IPS-15b (cell line): ENCODE data around the gene ATG2A.

Source experiments
- H3K27me3 ChIP-seq: one replicate; pipeline ENCODE4 v1.6.1; 2013; ENCODE audit warnings: low read length; ENCODE audit not compliant: control insufficient read depth, insufficient read depth
- H3K36me3 ChIP-seq: one replicate; pipeline ENCODE4 v1.6.1; 2013; ENCODE audit warnings: low read length; ENCODE audit not compliant: control insufficient read depth, insufficient read depth
- H3K4me1 ChIP-seq: one replicate; pipeline ENCODE4 v1.6.1; 2013; ENCODE audit warnings: mild to moderate bottlenecking, low read length; ENCODE audit not compliant: control insufficient read depth, insufficient read depth
- H3K4me3 ChIP-seq: one replicate; pipeline ENCODE4 v1.5.1; 2013; ENCODE audit warnings: low read depth, low read length
- H3K9ac ChIP-seq: one replicate; pipeline ENCODE4 v1.6.1; 2013; ENCODE audit warnings: low read depth, mild to moderate bottlenecking, low read length
- H3K9me3 ChIP-seq: one replicate; pipeline ENCODE4 v1.6.1; 2013; ENCODE audit warnings: mild to moderate bottlenecking, low read length; ENCODE audit not compliant: control insufficient read depth, insufficient read depth

ATG2A gene

DNA sequence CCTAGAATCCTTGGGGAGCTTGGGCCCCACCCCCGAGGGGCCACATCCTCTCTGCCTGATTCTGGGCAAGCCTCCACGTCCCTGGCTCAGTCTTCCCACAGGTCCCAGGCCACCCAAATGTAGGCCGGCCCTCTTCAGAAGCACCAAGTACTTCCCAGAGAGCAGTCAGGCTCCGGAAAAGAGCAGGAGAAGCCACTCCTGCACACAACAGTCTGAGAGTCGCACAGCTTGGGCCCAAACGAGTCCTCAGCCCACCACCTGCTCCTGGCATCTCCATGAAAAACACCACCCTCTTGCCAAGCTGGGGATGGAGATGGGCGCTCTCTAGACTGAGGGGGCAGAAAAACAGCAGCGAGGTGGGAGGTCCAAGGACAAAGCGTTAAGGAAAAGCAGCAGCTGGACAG lies 54.0 kb downstream of the ATG2A start:
- H3K36me3 ChIP-seq, result peaks cover 4% of the 10 kb centered on the region
- H3K9me3 ChIP-seq, result no peaks in the 10 kb centered on the region
- no peaks in the 10 kb centered on the region for H3K27me3 ChIP-seq
- no peak overlapping the region for H3K4me3 ChIP-seq
- H3K4me1 ChIP-seq, result no peaks in the 10 kb centered on the region
- H3K9ac ChIP-seq, result no peak overlapping the region

DNA sequence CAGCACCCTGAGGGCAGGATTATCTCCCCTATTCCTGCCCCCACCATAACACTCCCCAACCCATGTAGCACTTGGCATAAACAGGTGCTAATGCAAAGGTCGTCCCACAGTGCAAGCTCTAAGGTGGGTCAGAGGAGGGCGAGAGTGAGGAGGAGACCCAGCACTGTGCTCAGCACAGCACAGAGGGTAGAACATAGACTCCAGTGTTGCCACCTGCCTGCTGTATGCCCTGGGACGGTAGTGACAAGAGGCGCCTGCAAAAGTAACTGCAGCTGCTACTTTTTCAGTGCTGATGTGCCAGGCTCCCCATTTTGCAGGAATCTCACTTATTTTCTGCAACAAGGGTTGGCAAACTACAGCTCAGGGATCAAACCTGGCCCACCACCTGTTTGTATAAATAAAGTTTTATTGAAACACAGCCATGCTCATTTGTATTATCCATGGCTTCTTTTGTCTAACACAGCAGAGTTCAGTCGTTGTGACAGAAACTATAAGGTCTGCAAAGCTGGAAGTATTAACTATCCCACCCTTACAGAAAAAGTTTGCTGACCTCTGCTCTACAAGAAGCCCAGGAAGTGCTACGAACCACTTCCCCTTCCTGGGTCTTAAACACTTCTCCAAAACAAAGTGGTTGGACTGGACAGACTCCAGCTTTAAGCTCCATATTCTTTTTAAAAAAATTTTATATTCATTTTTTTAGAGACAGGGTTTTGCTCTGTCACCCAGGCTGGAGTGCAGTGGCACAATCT lies 55.6 kb downstream of the ATG2A start:
- Histone ChIP-seq H3K36me3 (peaks cover 7% of the 10 kb centered on the region), H3K9me3 (no peaks in the 10 kb centered on the region), H3K27me3 (no peaks in the 10 kb centered on the region), H3K9ac (no peak overlapping the region), H3K4me3 (no peak overlapping the region), H3K4me1 (no peaks in the 10 kb centered on the region)

DNA sequence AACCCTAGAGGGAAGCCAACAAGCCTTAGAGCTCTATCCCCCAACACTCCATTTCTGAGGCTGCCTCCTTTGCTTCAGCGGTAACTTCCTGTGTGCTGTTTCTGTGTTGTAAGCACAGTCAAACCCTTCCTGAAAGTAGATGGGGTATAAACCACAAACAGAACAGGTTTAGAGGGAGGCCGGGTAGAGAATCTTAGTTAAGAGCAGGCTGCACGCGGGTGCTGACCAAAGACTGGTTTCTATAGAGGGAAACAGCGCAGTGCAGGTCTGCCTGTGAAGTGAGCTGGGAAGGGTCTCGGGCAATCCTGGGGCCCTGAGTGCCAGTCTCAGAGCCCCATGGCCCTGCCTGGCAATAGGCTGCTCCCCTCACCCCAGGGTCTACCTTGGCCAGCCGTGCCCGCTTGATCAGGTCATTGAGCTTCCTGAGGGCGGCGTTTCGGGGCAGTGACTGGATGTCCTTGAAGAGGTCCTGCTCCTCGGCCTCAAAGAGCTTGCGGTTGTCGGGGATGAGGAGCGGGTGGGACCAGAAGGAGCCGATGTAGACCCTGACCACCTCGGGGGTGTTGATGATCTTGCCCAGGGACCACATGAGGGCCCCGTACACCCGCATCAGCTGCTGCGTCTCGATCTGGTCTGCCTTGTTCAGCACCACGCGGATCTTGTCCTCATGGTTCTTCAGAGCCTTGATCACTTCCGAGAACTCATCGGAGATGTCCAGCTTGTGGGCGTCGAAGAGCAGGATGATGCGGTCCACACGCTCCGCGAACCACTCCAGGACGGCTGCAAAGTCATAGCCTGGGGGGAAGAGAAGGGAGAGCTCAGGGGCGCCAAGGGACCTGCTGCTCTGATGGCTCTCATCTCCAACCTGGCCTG lies 57.2 kb downstream of the ATG2A start:
- H3K36me3 ChIP-seq, result peaks cover 5% of the 10 kb centered on the region
- no peaks in the 10 kb centered on the region for H3K9me3 ChIP-seq
- H3K27me3 ChIP-seq, result no peaks in the 10 kb centered on the region
- no peak overlapping the region for H3K4me3 ChIP-seq
- no peaks in the 10 kb centered on the region for H3K4me1 ChIP-seq
- no peak overlapping the region for H3K9ac ChIP-seq

DNA sequence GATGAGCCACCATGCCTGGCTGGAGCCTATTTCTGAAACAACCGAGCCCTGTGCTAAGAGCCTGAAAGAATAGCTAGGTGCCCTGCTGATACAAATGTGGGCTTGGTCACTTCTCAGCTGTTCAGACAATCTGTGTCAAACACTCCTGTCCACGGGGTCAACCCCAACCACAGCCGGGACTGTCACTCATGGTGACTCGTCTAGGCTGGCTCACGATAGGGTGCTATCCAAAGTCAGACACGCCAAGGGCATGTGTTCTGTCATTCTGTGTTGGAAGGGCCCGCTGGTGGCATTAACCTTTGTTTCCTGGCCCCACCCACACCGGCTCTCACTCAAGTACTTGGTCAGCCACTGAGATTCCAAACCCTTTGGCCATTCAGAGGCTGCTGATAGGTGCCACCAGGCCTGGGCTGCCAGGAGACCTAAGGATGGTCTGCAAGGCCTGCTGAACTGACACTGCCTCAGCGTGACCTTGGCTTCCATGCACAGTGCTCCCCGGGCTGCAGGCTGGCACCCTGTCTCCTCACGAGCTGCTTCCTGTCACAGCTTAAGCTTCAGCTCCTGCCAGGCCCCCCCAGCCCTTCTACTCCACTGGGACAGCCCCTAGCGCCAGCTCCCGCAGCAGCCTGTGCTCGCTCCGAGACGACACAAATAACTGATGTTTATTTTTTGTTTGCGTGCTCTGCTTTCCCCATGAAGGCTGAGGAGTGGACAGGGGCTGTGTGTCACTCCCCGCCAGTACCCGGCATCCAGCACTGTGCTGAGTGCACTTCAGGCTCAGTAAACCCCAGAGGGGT lies 58.3 kb downstream of the ATG2A start:
- Histone ChIP-seq H3K36me3 (peaks cover 14% of the 10 kb centered on the region), H3K9me3 (no peaks in the 10 kb centered on the region), H3K4me1 (no peaks in the 10 kb centered on the region), H3K9ac (no peak overlapping the region), H3K4me3 (no peak overlapping the region), H3K27me3 (no peaks in the 10 kb centered on the region)

DNA sequence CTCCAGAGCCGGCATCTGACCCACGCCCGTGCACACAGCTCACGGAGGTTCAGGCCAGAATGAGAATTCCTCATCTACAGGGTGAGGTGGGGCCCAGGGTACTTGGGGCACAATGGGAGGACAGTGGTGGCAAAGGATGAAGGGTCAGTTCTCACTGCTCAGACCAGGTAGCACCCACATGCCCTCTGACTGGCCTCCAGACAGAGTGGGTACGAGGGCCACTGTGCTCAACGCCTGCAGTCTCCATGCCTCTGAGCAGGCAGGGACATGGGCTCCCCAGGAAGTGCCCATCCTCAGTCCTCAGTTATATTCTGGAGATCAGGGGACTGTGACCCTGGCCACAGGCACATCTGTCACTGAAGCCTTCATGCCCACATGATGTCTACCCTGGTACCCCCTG lies 59.5 kb downstream of the ATG2A start:
- Histone ChIP-seq H3K4me1 (no peaks in the 10 kb centered on the region), H3K9me3 (no peaks in the 10 kb centered on the region), H3K36me3 (peaks cover 14% of the 10 kb centered on the region), H3K4me3 (no peak overlapping the region), H3K27me3 (no peaks in the 10 kb centered on the region), H3K9ac (no peak overlapping the region)

DNA sequence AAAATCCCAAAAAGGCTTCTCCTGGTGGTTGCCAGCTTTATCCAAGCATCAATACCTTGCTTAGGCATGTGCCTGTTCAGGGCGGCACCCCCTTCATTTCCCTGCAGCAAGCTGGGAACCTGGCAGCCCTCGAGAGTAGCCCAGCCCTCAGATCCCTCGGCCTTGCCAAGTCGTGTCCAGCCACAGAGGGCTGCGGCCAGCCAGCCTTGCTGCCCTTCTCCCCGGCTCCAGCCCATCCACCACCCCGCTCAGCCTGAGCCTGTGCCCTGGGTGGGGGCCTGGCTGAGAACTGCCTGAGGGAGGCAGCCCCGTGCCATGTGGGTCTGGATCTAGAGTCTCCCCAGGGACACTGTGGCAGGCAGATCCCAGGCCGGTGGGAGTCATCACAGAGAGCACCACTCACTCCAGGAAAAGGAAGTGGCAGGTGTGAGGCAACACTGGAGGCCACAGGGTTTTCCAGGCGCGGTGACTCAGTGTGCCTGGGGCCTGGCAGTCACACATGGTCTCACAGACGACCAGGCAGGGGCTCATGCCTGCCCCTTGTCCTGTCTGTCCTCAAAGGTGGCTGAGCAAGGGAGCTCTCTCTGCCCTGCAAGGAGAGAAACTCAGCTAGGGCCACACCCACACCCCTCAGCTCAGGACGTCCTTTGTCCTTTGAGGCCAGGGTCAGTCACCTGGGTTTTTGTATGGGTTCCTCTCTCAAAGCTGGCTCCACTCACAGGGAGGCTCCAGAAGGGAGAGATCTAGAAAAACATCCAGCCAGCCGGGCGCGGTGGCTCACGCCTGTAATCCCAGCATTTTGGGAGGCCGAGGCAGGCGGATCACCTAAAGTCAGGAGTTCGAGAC lies 60.4 kb downstream of the ATG2A start:
- H3K9ac ChIP-seq, result peak overlapping the region; percentile 12
- no peaks in the 10 kb centered on the region for H3K27me3 ChIP-seq
- H3K4me3 ChIP-seq, result no peak overlapping the region
- H3K36me3 ChIP-seq, result peaks cover 14% of the 10 kb centered on the region
- H3K9me3 ChIP-seq, result no peaks in the 10 kb centered on the region
- peaks cover 1% of the 10 kb centered on the region for H3K4me1 ChIP-seq

DNA sequence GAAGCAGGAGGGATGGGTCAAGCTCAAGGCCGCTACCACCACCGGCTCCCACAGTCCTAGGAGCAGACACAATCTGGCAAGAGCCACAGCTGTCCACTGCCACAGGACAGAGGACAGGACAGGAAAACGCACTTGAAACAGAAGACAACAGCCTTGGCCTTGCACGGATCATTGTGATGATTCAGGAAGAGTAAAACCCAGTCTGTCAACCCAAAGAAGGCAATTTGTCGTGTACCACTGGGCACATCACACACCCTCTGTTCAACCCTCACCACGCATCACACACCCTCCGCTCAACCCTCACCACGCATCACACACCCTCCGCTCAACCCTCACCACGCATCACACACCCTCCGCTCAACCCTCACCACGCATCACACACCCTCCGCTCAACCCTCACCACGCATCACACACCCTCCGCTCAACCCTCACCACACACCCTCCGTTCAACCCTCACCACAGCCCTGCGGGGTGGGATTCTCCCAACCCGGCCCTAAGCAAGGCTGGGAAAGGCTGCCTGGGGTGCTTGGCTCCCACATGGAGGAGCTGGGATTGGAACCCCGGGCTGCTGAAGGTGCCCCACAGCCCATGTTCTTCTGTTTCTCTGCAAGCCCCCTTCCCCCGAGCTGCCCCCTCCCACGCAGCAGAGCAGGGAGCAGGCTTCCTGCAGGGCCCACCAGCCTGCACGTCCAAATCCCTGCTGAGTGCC lies 61.3 kb downstream of the ATG2A start:
- H3K4me3 ChIP-seq, result no peak overlapping the region
- H3K27me3 ChIP-seq, result no peaks in the 10 kb centered on the region
- no peak overlapping the region for H3K9ac ChIP-seq
- H3K4me1 ChIP-seq, result peaks cover 4% of the 10 kb centered on the region
- no peaks in the 10 kb centered on the region for H3K9me3 ChIP-seq
- peaks cover 14% of the 10 kb centered on the region for H3K36me3 ChIP-seq

DNA sequence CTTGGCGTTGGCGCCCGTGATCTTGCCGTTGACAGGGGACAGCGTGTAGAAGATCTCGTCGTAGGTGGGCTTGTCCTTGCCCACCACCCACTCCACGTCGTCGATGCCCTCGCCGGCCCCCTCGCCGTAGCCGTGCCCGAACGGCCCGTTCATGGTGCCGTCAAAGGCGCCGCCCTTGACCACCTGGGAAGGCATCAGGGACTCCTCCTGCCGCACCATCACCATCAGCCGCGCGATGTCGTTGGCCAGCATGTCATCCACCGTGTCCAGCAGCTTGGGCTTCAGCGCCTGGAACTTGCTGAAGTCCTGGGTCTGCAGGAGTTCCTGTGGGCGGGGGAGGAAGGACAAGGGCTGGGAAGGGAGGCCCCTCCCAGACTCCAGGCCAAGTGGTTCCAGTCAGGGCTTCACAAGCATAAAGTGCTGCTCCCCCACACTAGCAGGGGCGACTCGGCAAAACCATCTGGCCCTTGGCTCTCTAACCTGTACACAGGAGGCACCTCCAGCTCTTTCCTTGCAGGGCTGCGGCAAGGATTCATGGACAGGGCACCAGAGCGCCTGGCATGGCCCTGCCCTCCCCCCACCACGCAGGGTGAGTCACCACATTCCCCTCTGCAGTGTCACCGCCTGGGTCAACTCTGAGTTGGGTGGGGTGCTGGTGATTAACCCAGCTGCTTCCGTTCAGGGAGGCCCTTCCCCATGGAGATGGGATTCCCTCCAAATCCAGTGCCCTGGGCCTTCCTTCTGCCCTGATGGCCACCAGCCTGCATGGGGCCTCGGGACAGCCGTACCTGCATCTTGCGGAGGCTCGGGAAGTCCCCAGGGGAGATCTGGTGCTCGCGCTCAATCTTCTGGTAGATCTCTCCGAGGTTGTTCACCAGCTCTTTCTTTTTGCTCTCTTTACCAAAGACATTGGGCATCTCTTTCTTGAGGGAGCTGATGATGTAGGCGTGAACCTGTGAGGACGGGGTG lies 62.2 kb downstream of the ATG2A start:
- Histone ChIP-seq H3K4me3 (no peak overlapping the region), H3K36me3 (peaks cover 14% of the 10 kb centered on the region), H3K9me3 (no peaks in the 10 kb centered on the region), H3K4me1 (peaks cover 4% of the 10 kb centered on the region), H3K27me3 (no peaks in the 10 kb centered on the region), H3K9ac (no peak overlapping the region)

DNA sequence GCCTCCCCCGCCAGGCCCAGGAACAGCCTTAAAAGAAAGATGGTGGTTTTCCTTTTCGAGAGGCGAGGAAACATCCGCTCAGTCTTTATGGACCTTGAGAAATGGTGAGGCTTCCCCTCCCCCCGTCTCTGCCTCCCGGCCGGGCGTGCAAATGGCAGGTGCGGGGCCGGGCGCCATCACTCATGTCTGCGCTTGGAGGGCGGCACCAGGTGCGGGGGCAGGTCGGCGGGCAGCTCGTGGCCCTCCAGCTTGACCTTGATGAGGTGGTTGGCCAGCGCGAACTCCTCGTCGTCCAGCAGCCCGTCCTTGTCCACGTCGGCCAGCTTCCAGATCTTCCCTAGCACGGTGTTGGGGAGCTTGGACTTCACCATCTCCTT lies 62.9 kb downstream of the ATG2A start:
- Histone ChIP-seq H3K36me3 (peaks cover 14% of the 10 kb centered on the region), H3K9me3 (no peaks in the 10 kb centered on the region), H3K9ac (no peak overlapping the region), H3K27me3 (no peaks in the 10 kb centered on the region), H3K4me1 (peaks cover 4% of the 10 kb centered on the region), H3K4me3 (no peak overlapping the region)

DNA sequence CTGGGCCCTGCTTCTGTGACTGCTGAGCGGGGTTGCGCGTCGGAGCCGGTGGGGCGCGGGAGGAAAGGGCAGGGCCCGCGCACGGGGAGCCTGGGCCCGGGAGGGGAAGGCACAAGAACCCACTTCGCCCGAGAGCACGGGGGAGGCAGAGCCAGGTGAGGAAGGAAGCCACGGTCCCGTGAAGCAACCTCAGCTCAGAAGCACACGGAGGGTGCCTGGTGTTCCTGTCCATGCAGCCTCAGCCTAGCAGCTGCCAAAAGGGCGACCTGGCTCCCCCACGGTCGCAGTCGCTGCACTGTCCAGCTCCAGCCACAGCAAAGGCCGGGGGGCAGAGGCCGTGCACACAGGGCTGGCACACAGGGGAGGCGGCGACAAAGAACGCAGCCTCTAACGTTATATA lies 63.3 kb downstream of the ATG2A start:
- Histone ChIP-seq H3K36me3 (peaks cover 14% of the 10 kb centered on the region), H3K27me3 (no peaks in the 10 kb centered on the region), H3K9me3 (no peaks in the 10 kb centered on the region), H3K9ac (no peak overlapping the region), H3K4me3 (no peak overlapping the region), H3K4me1 (peaks cover 4% of the 10 kb centered on the region)
